ENCODE results near the gene GRPEL1. TPM values are rescaled to one million over a fixed set of nuclear protein-coding genes. Genes with fewer than 3 reads are reported as not detected.

The GRPEL1 gene
- total and polyA plus RNA-seq, 4 donors: 9.8 to 98.1 (median 40.2) TPM

GRCh38 chr4:7020856-7021255 is 47.0 kb downstream of the GRPEL1 start:
- WGBS: 95% methylated on average over 11 of the region's 11 CpGs

GRCh38 chr4:7020290-7020689 is 47.6 kb downstream of the GRPEL1 start:
- no peak overlapping the region for H3K4me3 ChIP-seq (ENCODE audit: low read depth in 1 of 3, low read length in 3 of 3)
- no peaks in the 10 kb centered on the region for H3K27me3 ChIP-seq (ENCODE audit: control insufficient read depth in 4 of 4, insufficient read depth in 4 of 4, low read length in 3 of 4)
- no peak overlapping the region for H3K9ac ChIP-seq (ENCODE audit: low read depth in 1 of 2, low read length in 2 of 2)
- peak overlapping the region in 1 of 2 donors; percentile 26 for H3K27ac ChIP-seq (ENCODE audit: low read depth in 1 of 2, low read length in 2 of 2)
- WGBS: 95% methylated on average over 2 of the region's 2 CpGs
- no peak for TF ChIP-seq FOXA2 (IDR thresholded peaks at IDR 0.05)
- no peak for TF ChIP-seq YY1 (IDR thresholded peaks at IDR 0.05)
- TF ChIP-seq FOXA1 (IDR thresholded peaks at IDR 0.05): no peak
- H3K4me1 ChIP-seq (ENCODE audit: control insufficient read depth in 4 of 4, insufficient read depth in 4 of 4, low read length in 3 of 4): peaks cover 5 to 19% (median 10%) of the 10 kb centered on the region in 4 donors
- peaks cover 1 to 33% (median 14%) of the 10 kb centered on the region in 4 donors for H3K36me3 ChIP-seq (ENCODE audit: control insufficient read depth in 4 of 4, insufficient read depth in 3 of 4, low read depth in 1 of 4, low read length in 3 of 4)
- no peak for DNase-seq (ENCODE audit: low spot score)
- no peaks in the 10 kb centered on the region for H3K9me3 ChIP-seq (ENCODE audit: control insufficient read depth in 4 of 4, low read length in 3 of 4)

More at GRCh38 chr4:7020856-7021255, 47.0 kb downstream of the GRPEL1 start:
- H3K27ac ChIP-seq (ENCODE audit: low read depth in 1 of 2, low read length in 2 of 2): no peak overlapping the region
- H3K27me3 ChIP-seq (ENCODE audit: control insufficient read depth in 4 of 4, insufficient read depth in 4 of 4, low read length in 3 of 4): no peaks in the 10 kb centered on the region
- H3K4me1 ChIP-seq (ENCODE audit: control insufficient read depth in 4 of 4, insufficient read depth in 4 of 4, low read length in 3 of 4): peaks cover under 1 to 14% (median 5%) of the 10 kb centered on the region in 4 donors
- no peak overlapping the region for H3K4me3 ChIP-seq (ENCODE audit: low read depth in 1 of 3, low read length in 3 of 3)
- TF ChIP-seq ZBTB33 (IDR thresholded peaks at IDR 0.05): no peak
- TF ChIP-seq MAX (IDR thresholded peaks at IDR 0.05): no peak
- TF ChIP-seq REST (IDR thresholded peaks at IDR 0.05): no peak
- no peak for TF ChIP-seq FOXA2 (IDR thresholded peaks at IDR 0.05)
- no peak for TF ChIP-seq EGR1 (IDR thresholded peaks at IDR 0.05; ENCODE audit: low read depth in 2 of 2)
- TF ChIP-seq RAD21 (IDR thresholded peaks at IDR 0.05): no peak
- no peak for TF ChIP-seq JUND (IDR thresholded peaks at IDR 0.05)
- peaks cover 1 to 29% (median 17%) of the 10 kb centered on the region in 4 donors for H3K36me3 ChIP-seq (ENCODE audit: control insufficient read depth in 4 of 4, insufficient read depth in 3 of 4, low read depth in 1 of 4, low read length in 3 of 4)
- H3K9ac ChIP-seq (ENCODE audit: low read depth in 1 of 2, low read length in 2 of 2): no peak overlapping the region
- no peaks in the 10 kb centered on the region for H3K9me3 ChIP-seq (ENCODE audit: control insufficient read depth in 4 of 4, low read length in 3 of 4)
- DNase-seq (ENCODE audit: low spot score): no peak

GRCh38 chr4:7019367-7019766 is 48.5 kb downstream of the GRPEL1 start:
- H3K4me3 ChIP-seq (ENCODE audit: low read depth in 1 of 3, low read length in 3 of 3): no peak overlapping the region
- H3K27me3 ChIP-seq (ENCODE audit: control insufficient read depth in 4 of 4, insufficient read depth in 4 of 4, low read length in 3 of 4): no peaks in the 10 kb centered on the region
- no peak overlapping the region for H3K27ac ChIP-seq (ENCODE audit: low read depth in 1 of 2, low read length in 2 of 2)
- TF ChIP-seq HNF4A (conservative IDR thresholded peaks at IDR 0.05) (no peak), TAF1 (conservative IDR thresholded peaks at IDR 0.05) (no peak), REST (IDR thresholded peaks at IDR 0.05) (no peak), CTCF (IDR thresholded peaks at IDR 0.05; ENCODE audit: low read depth, low read length, missing input control) (no peak), HNF4G (IDR thresholded peaks at IDR 0.05) (no peak), RXRA (IDR thresholded peaks at IDR 0.05) (no peak)
- H3K36me3 ChIP-seq (ENCODE audit: control insufficient read depth in 4 of 4, insufficient read depth in 3 of 4, low read depth in 1 of 4, low read length in 3 of 4): peaks cover 1 to 25% (median 14%) of the 10 kb centered on the region in 4 donors
- no peak overlapping the region for H3K9ac ChIP-seq (ENCODE audit: low read depth in 1 of 2, low read length in 2 of 2)
- H3K9me3 ChIP-seq (ENCODE audit: control insufficient read depth in 4 of 4, low read length in 3 of 4): no peaks in the 10 kb centered on the region
- DNase-seq (ENCODE audit: low spot score): no peak
- WGBS: 87% methylated on average over 10 of the region's 10 CpGs
- H3K4me1 ChIP-seq (ENCODE audit: control insufficient read depth in 4 of 4, insufficient read depth in 4 of 4, low read length in 3 of 4): peaks cover 9 to 28% (median 16%) of the 10 kb centered on the region in 4 donors
